Colonic mucosa (tissue), 4 donors: ENCODE results near the gene NKAIN4. TPM values are rescaled to one million over a fixed set of nuclear protein-coding genes. Genes with fewer than 3 reads are reported as not detected.

ENCODE experiments used
- DNase-seq: peaks from one replicate; pipeline ENCODE4 v3.0.0-alpha.2; 2020
- H3K27ac ChIP-seq: fragments of 200-600 bp; one replicate; pipeline ENCODE4 v1.8.0; 2021
- H3K27me3 ChIP-seq: fragments of 200-600 bp; one replicate; pipeline ENCODE4 v1.8.0; 2021
- H3K36me3 ChIP-seq: fragments of 200-600 bp; one replicate; pipeline ENCODE4 v1.8.0; 2021
- H3K4me1 ChIP-seq: fragments of 200-600 bp; one replicate; pipeline ENCODE4 v1.8.0; 2021; ENCODE audit warnings: mild to moderate bottlenecking
- H3K4me3 ChIP-seq: fragments of 200-600 bp; one replicate; pipeline ENCODE4 v1.8.0; 2021
- H3K9ac ChIP-seq, 2 donors: one replicate each; pipeline ENCODE4 v1.7.0; 2013; ENCODE audit warnings: control low read depth in 2 of 2, low read depth in 2 of 2, low read length in 2 of 2
- H3K9me3 ChIP-seq: fragments of 200-600 bp; one replicate; pipeline ENCODE4 v1.8.0; 2021
- intact Hi-C: fragments of 100-400 bp; cut with DNase I; formaldehyde crosslinking; loops from one replicate; pipeline ENCODE4 v1.14.1; 2022
- total RNA-seq, 2 donors: library from RNA; stranded (reverse); fragmentation: NEBNext Ultra II Directional in 1 of 2; extraction: Animal tissue kit (Norgen Biotek cat#: 25700) in 1 of 2; gene quantifications; one replicate each; pipeline ENCODE4 v1.2.1, GENCODE V29; 2021
- TF ChIP-seq, protein P1 (sequence below): fragments of 200-600 bp; IDR thresholded peaks from one replicate; pipeline ENCODE4 v1.8.0; 2022; ENCODE audit warnings: antibody characterized with exemption, mild to moderate bottlenecking
- donor health status: healthy.
- donor health status: DM: no; HTN: no; CAD: no.
- donor health status: DM: no; HTN: no; CAD: no.

NKAIN4 gene
- total RNA-seq, 2 donors from 2014 or later, result 0.29 TPM; not detected in 1

DNA sequence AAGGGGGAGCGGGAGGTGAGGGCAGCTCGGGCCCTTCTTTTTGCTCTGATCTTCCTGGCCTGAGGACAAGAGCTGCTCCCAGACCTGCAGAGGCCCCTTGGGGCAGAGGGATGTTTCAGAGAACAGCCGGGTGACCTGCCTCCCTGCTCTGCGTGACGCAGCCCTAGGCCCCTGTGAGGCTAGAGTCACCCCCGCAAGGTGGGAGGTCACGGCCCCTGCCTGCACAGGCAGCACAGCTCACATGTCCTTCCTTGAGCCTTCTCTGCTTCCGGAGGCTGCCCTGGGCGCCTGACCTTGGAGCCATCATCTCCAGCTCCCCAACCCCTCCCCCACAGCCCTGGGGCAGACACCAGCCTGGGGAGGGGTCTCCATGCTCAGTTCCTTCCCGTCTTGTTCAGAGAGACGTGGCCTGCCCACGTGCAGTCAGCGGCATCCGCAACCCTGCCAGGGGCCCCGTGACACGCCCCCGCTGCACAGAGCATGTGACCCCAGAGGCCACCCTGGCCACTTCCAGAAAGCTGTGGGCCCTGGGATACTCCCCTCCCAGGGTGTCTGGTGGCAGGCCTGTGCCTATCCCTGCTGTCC, 18.8 kb downstream of the NKAIN4 start, which contains the start of gene BIRC7:
Gene BIRC7, plus strand, starts transcription at position 507 of the 585 bp plus-strand sequence. CDS start 192 bp downstream, outside the sequence.
- no peaks in the 10 kb centered on the region for H3K9me3 ChIP-seq
- no peak within 1 kb of the TSS for H3K27ac ChIP-seq
- no peaks in the 10 kb centered on the region for H3K27me3 ChIP-seq
- intact Hi-C loops, result no loop called here
- no peak within 1 kb of the TSS for H3K9ac ChIP-seq
- TF ChIP-seq, protein P1, sequence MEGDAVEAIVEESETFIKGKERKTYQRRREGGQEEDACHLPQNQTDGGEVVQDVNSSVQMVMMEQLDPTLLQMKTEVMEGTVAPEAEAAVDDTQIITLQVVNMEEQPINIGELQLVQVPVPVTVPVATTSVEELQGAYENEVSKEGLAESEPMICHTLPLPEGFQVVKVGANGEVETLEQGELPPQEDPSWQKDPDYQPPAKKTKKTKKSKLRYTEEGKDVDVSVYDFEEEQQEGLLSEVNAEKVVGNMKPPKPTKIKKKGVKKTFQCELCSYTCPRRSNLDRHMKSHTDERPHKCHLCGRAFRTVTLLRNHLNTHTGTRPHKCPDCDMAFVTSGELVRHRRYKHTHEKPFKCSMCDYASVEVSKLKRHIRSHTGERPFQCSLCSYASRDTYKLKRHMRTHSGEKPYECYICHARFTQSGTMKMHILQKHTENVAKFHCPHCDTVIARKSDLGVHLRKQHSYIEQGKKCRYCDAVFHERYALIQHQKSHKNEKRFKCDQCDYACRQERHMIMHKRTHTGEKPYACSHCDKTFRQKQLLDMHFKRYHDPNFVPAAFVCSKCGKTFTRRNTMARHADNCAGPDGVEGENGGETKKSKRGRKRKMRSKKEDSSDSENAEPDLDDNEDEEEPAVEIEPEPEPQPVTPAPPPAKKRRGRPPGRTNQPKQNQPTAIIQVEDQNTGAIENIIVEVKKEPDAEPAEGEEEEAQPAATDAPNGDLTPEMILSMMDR, result no peak
- no peaks in the 10 kb centered on the region for H3K36me3 ChIP-seq
- no peaks in the 10 kb centered on the region for H3K4me1 ChIP-seq
- no peak for DNase-seq
- no peak within 1 kb of the TSS for H3K4me3 ChIP-seq

- H3K4me1 ChIP-seq, result no peaks in the 10 kb centered on the region
- no peaks in the 10 kb centered on the region for H3K36me3 ChIP-seq
- no peak overlapping the region for H3K9ac ChIP-seq
- no peaks in the 10 kb centered on the region for H3K9me3 ChIP-seq
- TF ChIP-seq, protein P1, result peak; percentile 28
- no peak for DNase-seq
- no peak overlapping the region for H3K27ac ChIP-seq
- no peaks in the 10 kb centered on the region for H3K27me3 ChIP-seq
- intact Hi-C loops, result no loop called here
- H3K4me3 ChIP-seq, result no peak overlapping the region
These were observed 19.4 kb downstream of the NKAIN4 start for GRCh38 chr20:63234693-63235398.

DNA sequence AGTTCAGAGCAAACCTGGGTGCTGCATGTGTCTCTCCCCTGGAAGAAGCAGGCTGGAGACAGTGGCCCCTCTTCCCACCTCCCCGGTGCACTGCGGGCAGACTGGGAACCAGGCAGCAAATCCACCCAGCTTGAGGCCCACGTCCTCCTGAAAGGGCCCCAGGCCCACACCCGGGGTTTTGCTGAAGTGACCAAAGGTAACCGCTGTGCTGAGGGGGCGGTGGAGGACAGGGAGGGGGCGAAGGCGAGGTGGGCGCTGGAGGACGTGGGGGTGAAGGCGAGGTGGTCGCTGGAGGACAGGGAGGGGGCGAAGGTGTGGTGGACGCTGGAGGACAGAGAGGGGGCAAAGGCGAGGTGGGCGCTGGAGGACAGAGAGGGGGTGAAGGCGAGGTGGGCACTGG, 20.3 kb downstream of the NKAIN4 start:
- H3K4me3 ChIP-seq, result no peak overlapping the region

DNA sequence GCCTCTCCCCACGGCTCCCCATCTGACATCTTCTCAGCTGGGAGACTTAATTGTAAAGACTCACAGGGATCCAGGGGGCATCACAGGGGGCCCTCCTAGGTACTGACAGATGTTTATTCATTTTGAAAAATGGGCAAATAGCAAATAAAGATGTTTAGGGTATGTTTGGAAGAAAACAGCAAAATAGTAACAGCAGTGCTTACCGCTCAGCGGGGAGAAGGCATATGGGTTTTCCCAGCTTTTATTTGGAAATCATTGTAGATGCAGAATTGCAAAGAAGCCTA, 21.3 kb downstream of the NKAIN4 start:
- intact Hi-C loops, result no loop called here
- TF ChIP-seq, protein P1, result no peak
- Histone ChIP-seq H3K4me3 (no peak overlapping the region), H3K27me3 (no peaks in the 10 kb centered on the region), H3K9me3 (no peaks in the 10 kb centered on the region), H3K9ac (no peak overlapping the region), H3K4me1 (no peaks in the 10 kb centered on the region), H3K36me3 (no peaks in the 10 kb centered on the region), H3K27ac (no peak overlapping the region)
- no peak for DNase-seq

More for the DNA sequence above, 20.3 kb downstream of the NKAIN4 start:
- Histone ChIP-seq H3K9ac (no peak overlapping the region), H3K27me3 (no peaks in the 10 kb centered on the region), H3K27ac (no peak overlapping the region), H3K4me1 (no peaks in the 10 kb centered on the region), H3K36me3 (no peaks in the 10 kb centered on the region), H3K9me3 (no peaks in the 10 kb centered on the region)
- TF ChIP-seq, protein P1, result no peak
- intact Hi-C loops, result no loop called here
- DNase-seq, result no peak

- H3K9me3 ChIP-seq, result no peaks in the 10 kb centered on the region
- no peaks in the 10 kb centered on the region for H3K27me3 ChIP-seq
- no peak overlapping the region for H3K4me3 ChIP-seq
- TF ChIP-seq, protein P1, result no peak
- intact Hi-C loops, result no loop called here
- no peak for DNase-seq
- H3K9ac ChIP-seq, result no peak overlapping the region
- H3K27ac ChIP-seq, result no peak overlapping the region
- no peaks in the 10 kb centered on the region for H3K36me3 ChIP-seq
- no peaks in the 10 kb centered on the region for H3K4me1 ChIP-seq
These were observed 21.8 kb downstream of the NKAIN4 start for GRCh38 chr20:63232235-63233060.
